Left lung (tissue), 10 donors: Measurements from ENCODE around the gene AXIN1. TPM values are rescaled to one million over a fixed set of nuclear protein-coding genes. Genes with fewer than 3 reads are reported as not detected.
"Not testable (repeated sequence)": the region's sequence is repeated elsewhere in the genome, so short reads cannot be mapped to it uniquely, and the experiment has no call there.

Source experiments
- ATAC-seq: fragments of 200-7000 bp; cut with Tn5 transposase; one replicate; pipeline ENCODE4 v1.9.1; 2020; ENCODE audit warnings: moderate library complexity
- DNase-seq, 4 donors: peaks; one replicate each; pipeline ENCODE4 v3.0.0-alpha.2; 2013 to 2020
- H3K27ac ChIP-seq, 2 donors: fragments of 200-600 bp; sonication (generic) in 1 of 2; one replicate each; pipeline versions ENCODE4 v1.5.0 to v1.8.0; 2020 to 2021
- H3K27me3 ChIP-seq, 2 donors: fragments of 200-600 bp; sonication (generic) in 1 of 2; one replicate each; pipeline versions ENCODE4 v1.5.0 to v1.8.0; 2020 to 2021
- H3K36me3 ChIP-seq, 2 donors: fragments of 200-600 bp; sonication (generic) in 1 of 2; one replicate each; pipeline versions ENCODE4 v1.5.0 to v1.8.0; 2020 to 2021
- H3K4me1 ChIP-seq, 2 donors: fragments of 200-600 bp; one replicate each; pipeline ENCODE4 v1.8.0; 2021
- H3K4me3 ChIP-seq, 2 donors: fragments of 200-600 bp; sonication (generic) in 1 of 2; one replicate each; pipeline versions ENCODE4 v1.5.0 to v1.8.0; 2020 to 2021; ENCODE audit warnings: mild to moderate bottlenecking in 1 of 2
- H3K9me3 ChIP-seq, 2 donors: fragments of 200-600 bp; sonication (generic) in 1 of 2; one replicate each; pipeline versions ENCODE4 v1.5.0 to v1.8.0; 2020 to 2021
- intact Hi-C, 2 donors: fragments of 100-400 bp; cut with DNase I; formaldehyde crosslinking; loops; one replicate each; pipeline versions ENCODE4 v1.11.2 to v1.14.2; 2022
- polyA plus RNA-seq, 6 donors: library from polyadenylated mRNA; unstranded; fragments of 120-200 nt; gene quantifications; one replicate each; pipeline ENCODE4 v1.2.1, GENCODE V29; 2013; ENCODE audit not compliant: insufficient read length in 6 of 6
- total RNA-seq, 2 donors: library from RNA; stranded (reverse); fragmentation: NEBNext Ultra II Directional; extraction: Animal tissue kit (Norgen Biotek cat#: 25700); gene quantifications; one replicate each; pipeline ENCODE4 v1.2.1, GENCODE V29; 2021
- TF ChIP-seq, protein P1 (sequence below), 2 donors: fragments of 200-600 bp; sonication (generic) in 1 of 2; IDR thresholded peaks; one replicate each; pipeline versions ENCODE4 v1.5.0 to v1.8.0; 2021; ENCODE audit warnings: antibody characterized with exemption in 2 of 2
- donor health status: DM: no; HTN: yes; CAD: no.
- donor health status: DM: no; HTN: no; CAD: no.

The AXIN1 gene
- total and polyA plus RNA-seq, 8 donors: 14.0 to 23.4 (median 18.0) TPM

DNA sequence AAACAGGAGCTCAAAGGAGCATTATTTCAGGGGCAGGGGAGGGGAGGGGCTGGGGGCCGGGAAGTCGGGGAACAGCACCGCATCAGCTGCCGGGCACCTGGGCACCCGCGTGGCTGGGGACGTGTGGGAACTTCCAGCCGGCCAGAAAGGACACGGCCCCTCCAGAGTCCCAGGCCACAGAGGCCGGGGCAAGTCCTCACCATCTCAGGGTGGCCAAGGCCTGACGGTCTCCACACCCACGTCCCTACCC lies 28.2 kb upstream of the AXIN1 start:
- Histone ChIP-seq H3K27me3 (no peaks in the 10 kb centered on the region), H3K4me1 (peaks cover 18 to 46% of the 10 kb centered on the region in 2 donors), H3K4me3 (peak overlapping the region; percentile 77 to 99), H3K36me3 (peaks cover 0 to 22% of the 10 kb centered on the region in 2 donors), H3K27ac (peak overlapping the region in 1 of 2 donors; percentile 79), H3K9me3 (no peaks in the 10 kb centered on the region)
- DNase-seq (peak in 1 of 4 donors; percentile 80), ATAC-seq (peak; percentile 6)
- TF ChIP-seq, protein P1, sequence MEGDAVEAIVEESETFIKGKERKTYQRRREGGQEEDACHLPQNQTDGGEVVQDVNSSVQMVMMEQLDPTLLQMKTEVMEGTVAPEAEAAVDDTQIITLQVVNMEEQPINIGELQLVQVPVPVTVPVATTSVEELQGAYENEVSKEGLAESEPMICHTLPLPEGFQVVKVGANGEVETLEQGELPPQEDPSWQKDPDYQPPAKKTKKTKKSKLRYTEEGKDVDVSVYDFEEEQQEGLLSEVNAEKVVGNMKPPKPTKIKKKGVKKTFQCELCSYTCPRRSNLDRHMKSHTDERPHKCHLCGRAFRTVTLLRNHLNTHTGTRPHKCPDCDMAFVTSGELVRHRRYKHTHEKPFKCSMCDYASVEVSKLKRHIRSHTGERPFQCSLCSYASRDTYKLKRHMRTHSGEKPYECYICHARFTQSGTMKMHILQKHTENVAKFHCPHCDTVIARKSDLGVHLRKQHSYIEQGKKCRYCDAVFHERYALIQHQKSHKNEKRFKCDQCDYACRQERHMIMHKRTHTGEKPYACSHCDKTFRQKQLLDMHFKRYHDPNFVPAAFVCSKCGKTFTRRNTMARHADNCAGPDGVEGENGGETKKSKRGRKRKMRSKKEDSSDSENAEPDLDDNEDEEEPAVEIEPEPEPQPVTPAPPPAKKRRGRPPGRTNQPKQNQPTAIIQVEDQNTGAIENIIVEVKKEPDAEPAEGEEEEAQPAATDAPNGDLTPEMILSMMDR (IDR thresholded peaks at IDR 0.05): no peak
- intact Hi-C loops: no loop called here

DNA sequence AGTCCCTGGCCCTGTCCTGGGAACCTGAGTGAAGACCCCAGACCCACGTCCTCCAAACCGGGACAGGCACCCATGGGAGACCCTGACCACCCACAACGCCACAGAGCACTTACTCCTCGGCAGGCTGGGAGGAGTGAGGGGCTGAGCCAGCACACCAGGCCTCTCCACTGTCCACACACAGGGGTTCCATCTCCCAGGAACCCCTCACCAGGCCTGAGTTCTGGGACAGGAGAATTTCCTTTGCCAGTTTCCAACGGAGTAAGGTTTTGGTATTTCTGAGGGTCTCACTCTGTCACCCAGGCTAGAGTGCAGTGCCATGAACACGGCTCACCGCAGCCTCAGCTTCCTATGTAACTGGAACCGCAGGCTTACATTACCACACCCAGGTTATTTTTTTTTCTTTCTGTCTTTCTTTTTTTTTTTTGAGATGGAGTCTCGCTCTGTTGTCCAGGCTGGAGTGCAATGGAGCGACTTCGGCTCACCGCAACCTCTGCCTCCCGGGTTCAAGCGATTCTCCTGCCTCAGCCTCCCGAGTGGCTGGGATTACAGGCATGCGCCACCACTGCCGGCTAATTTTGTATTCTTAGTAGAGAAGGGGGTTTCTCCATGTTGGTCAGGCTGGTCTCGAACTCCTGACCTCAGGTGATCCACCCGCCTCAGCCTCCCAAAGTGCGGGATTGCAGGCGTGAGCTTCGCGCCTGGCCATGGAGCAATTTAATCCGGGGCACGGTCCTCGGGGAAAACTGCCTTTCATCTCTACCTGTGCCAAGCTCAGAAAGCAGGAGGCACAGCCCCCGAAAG lies 27.6 kb upstream of the AXIN1 start:
- peaks cover 0 to 27% of the 10 kb centered on the region in 2 donors for H3K36me3 ChIP-seq
- DNase-seq: no peak
- H3K9me3 ChIP-seq: no peaks in the 10 kb centered on the region
- peaks cover 18 to 46% of the 10 kb centered on the region in 2 donors for H3K4me1 ChIP-seq
- H3K27me3 ChIP-seq: no peaks in the 10 kb centered on the region
- intact Hi-C loops: no loop called here
- ATAC-seq: no peak
- peak overlapping the region; percentile 77 to 99 for H3K4me3 ChIP-seq
- H3K27ac ChIP-seq: peak overlapping the region; percentile 46 to 54
- TF ChIP-seq, protein P1 (IDR thresholded peaks at IDR 0.05): no peak

DNA sequence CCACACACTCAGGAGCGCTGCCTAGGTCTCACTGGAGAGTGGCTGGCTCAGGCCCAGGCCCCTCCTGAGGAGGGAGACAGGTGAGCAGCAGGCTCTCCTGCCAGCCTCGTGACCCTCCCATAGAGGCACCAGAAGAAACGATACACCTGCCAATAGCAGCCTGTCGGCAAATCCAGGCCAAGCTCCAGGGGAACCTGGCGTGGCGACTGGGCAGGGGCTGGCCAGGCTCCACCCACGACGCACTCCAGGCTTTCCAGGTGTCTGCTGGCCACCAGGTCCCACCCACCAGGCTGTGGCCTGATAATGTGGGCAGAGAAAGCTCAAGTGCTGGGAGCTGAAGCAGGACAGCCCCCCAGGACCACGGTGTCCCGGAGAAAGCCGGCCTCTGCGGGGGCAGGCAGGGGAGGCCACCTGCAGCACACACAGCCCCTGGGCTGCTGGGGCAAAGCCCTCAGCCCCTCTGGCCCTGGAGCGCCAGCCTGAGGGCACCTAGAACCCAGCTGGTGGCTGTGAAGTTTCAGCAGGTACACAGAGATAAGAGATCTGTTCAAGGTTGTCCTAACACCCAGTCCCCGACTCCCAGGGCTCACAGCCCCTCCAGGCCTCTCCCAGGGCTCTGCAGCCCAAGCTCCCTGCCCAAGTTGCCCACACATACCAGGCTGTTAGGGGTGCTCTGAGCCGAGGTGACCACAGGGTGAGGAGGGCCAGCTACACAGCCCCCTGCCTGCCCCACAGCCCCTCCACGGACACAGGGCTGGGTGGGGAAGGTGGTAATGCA lies 26.8 kb upstream of the AXIN1 start:
- peak; percentile 78 for ATAC-seq
- H3K36me3 ChIP-seq: peaks cover 0 to 35% of the 10 kb centered on the region in 2 donors
- intact Hi-C loops: no loop called here

DNA sequence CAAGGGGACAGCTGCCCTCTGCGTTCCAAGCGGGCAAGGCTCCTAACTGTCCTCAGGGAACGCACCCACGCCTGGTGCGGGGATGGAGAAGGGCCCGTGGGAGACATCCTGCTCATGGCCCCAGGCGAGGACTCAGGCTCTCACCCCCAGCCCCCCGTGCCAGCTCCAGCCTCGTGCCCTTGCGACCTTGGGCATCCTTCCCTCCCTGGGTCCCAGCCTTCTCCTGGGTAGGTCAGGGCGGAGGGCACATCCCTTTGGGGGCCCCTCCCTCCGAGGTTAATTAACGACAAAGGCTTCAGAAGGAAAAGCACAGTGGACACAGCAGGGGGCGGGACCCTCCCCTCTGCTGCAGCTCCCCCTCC lies 26.3 kb upstream of the AXIN1 start:
- DNase-seq (no peak), ATAC-seq (no peak)
- H3K4me1 ChIP-seq: peaks cover 18 to 37% of the 10 kb centered on the region in 2 donors
- intact Hi-C loops: no loop called here
- TF ChIP-seq, protein P1 (IDR thresholded peaks at IDR 0.05): no peak
- no peak overlapping the region for H3K4me3 ChIP-seq
- H3K36me3 ChIP-seq: peaks cover 0 to 40% of the 10 kb centered on the region in 2 donors
- no peaks in the 10 kb centered on the region for H3K9me3 ChIP-seq
- no peak overlapping the region for H3K27ac ChIP-seq
- H3K27me3 ChIP-seq: no peaks in the 10 kb centered on the region

More for the DNA sequence above, 26.8 kb upstream of the AXIN1 start:
- TF ChIP-seq, protein P1 (IDR thresholded peaks at IDR 0.05): no peak
- Histone ChIP-seq H3K4me3 (peak overlapping the region in 1 of 2 donors; percentile 77), H3K27ac (peak overlapping the region; percentile 46 to 54), H3K9me3 (no peaks in the 10 kb centered on the region), H3K27me3 (no peaks in the 10 kb centered on the region), H3K4me1 (peaks cover 18 to 43% of the 10 kb centered on the region in 2 donors)
- DNase-seq: peak in 3 of 4 donors; percentile 87 to 90 (median 88)

DNA sequence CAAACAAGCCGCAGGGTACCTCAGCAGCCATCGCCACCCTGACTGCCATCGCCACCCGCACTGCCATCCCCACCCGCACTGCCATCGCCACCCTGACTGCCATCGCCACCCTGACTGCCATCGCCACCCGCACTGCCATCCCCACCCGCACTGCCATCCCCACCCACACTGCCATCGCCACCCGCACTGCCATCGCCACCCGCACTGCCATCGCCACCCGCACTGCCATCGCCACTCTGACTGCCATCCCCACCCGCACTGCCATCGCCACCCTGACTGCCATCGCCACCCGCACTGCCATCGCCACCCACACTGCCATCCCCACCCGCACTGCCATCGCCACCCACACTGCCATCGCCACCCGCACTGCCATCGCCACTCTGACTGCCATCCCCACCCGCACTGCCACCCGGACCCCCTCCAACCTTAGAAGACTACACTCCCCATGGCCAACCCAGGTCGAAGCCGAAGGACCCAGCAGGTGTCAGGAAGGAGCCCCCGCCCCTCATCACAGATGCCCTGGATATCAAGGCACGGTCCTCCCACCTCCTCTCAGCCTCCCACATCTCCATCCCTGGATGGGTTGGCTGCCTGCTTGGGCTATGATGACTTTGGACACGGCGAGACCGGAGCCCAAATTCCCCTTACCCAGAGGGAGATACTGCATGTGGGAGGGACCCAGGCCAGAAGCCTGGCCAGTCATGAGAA lies 25.7 kb upstream of the AXIN1 start:
- H3K4me3 ChIP-seq, intact Hi-C loops, ATAC-seq, H3K27me3 ChIP-seq, H3K27ac ChIP-seq, H3K9me3 ChIP-seq, DNase-seq: not testable (repeated sequence)
- Histone ChIP-seq H3K4me1 (peaks cover 18 to 32% of the 10 kb centered on the region in 2 donors), H3K36me3 (peaks cover 0 to 46% of the 10 kb centered on the region in 2 donors)
